ENCODE data around the gene HNRNPD. TPM values are rescaled to one million over a fixed set of nuclear protein-coding genes. Genes with fewer than 3 reads are reported as not detected.
"Not testable (repeated sequence)": the region's sequence is repeated elsewhere in the genome, so short reads cannot be mapped to it uniquely, and the experiment has no call there.

HNRNPD gene
- total RNA-seq, 1 experiment from 2014 or later = 221 TPM

GRCh38 chr4:82388405-82388804, 14.6 kb upstream of the HNRNPD start:
- ChIA-PET CTCF (no interaction called here), POLR2A (ENCODE audit: unreplicated experiment) (no interaction called here)
- H3K4me2 ChIP-seq = no peak overlapping the region
- H4K20me1 ChIP-seq (ENCODE audit: insufficient read depth) = no peaks in the 10 kb centered on the region
- no peak overlapping the region for H3K27ac ChIP-seq
- H3K9me3 ChIP-seq (ENCODE audit: insufficient read depth, low read depth) = no peaks in the 10 kb centered on the region
- no peaks in the 10 kb centered on the region for H3K9me2 ChIP-seq (ENCODE audit: insufficient read depth)
- H2AFZ ChIP-seq = no peak overlapping the region
- H3K4me3 ChIP-seq = no peak overlapping the region
- H3K27me3 ChIP-seq (ENCODE audit: insufficient read depth, low read depth) = no peaks in the 10 kb centered on the region
- no peaks in the 10 kb centered on the region for H3K79me2 ChIP-seq (ENCODE audit: low read depth)
- DNase-seq = no peak
- BruUV-seq (replicated peaks) = no TSS peak
- intact Hi-C loops (cut with micrococcal nuclease; ENCODE audit: unreplicated experiment) = no loop called here
- no peaks in the 10 kb centered on the region for H3F3A ChIP-seq (ENCODE audit: insufficient read depth, low read depth)
- TF ChIP-seq CTCF (conservative IDR thresholded peaks at IDR 0.05) (no peak), EZH2 (IDR thresholded peaks at IDR 0.05; ENCODE audit: low read depth) (no peak)
- H3K36me3 ChIP-seq (ENCODE audit: low read depth) = no peaks in the 10 kb centered on the region
- H3K4me1 ChIP-seq (replicated peaks; ENCODE audit: insufficient read depth) = no peaks in the 10 kb centered on the region

GRCh38 chr4:82386312-82386711, 12.5 kb upstream of the HNRNPD start:
- H3K9me3 ChIP-seq (ENCODE audit: insufficient read depth, low read depth); BruUV-seq (replicated peaks); CTCF ChIA-PET: not testable (repeated sequence)

GRCh38 chr4:82382751-82383150, 9.0 kb upstream of the HNRNPD start:
- ChIA-PET POLR2A (ENCODE audit: unreplicated experiment) (no interaction called here), CTCF (no interaction called here)
- Histone ChIP-seq H3K4me2 (no peak overlapping the region), H3F3A (ENCODE audit: insufficient read depth, low read depth) (no peaks in the 10 kb centered on the region; the same call in 1 of the 2 replicates), H3K27ac (no peak overlapping the region), H4K20me1 (ENCODE audit: insufficient read depth) (no peaks in the 10 kb centered on the region), H3K36me3 (ENCODE audit: low read depth) (no peaks in the 10 kb centered on the region), H3K9me3 (ENCODE audit: insufficient read depth, low read depth) (no peaks in the 10 kb centered on the region), H3K4me3 (no peak overlapping the region), H3K27me3 (ENCODE audit: insufficient read depth, low read depth) (no peaks in the 10 kb centered on the region), H3K4me1 (replicated peaks; ENCODE audit: insufficient read depth) (peaks cover 11% of the 10 kb centered on the region), H3K9me2 (ENCODE audit: insufficient read depth) (no peaks in the 10 kb centered on the region), H3K79me2 (ENCODE audit: low read depth) (no peaks in the 10 kb centered on the region), H2AFZ (no peak overlapping the region)
- no TSS peak for BruUV-seq (replicated peaks)
- no peak for DNase-seq
- TF ChIP-seq CTCF (conservative IDR thresholded peaks at IDR 0.05) (no peak), EZH2 (IDR thresholded peaks at IDR 0.05; ENCODE audit: low read depth) (no peak)
- intact Hi-C loops (cut with micrococcal nuclease; ENCODE audit: unreplicated experiment) = no loop called here

More at GRCh38 chr4:82386312-82386711, 12.5 kb upstream of the HNRNPD start:
- H3K27ac ChIP-seq; H2AFZ ChIP-seq; H3F3A ChIP-seq (ENCODE audit: insufficient read depth, low read depth); H3K4me2 ChIP-seq; H3K79me2 ChIP-seq (ENCODE audit: low read depth); intact Hi-C loops (cut with micrococcal nuclease; ENCODE audit: unreplicated experiment); H3K4me3 ChIP-seq; H3K27me3 ChIP-seq (ENCODE audit: insufficient read depth, low read depth); H3K36me3 ChIP-seq (ENCODE audit: low read depth); H3K4me1 ChIP-seq (replicated peaks; ENCODE audit: insufficient read depth); DNase-seq; H3K9me2 ChIP-seq (ENCODE audit: insufficient read depth); H4K20me1 ChIP-seq (ENCODE audit: insufficient read depth); POLR2A ChIA-PET (ENCODE audit: unreplicated experiment): not testable (repeated sequence)

GRCh38 chr4:82381661-82382296, 8.0 kb upstream of the HNRNPD start:
- ChIA-PET POLR2A (ENCODE audit: unreplicated experiment) (no interaction called here), CTCF (no interaction called here)
- intact Hi-C loops (cut with micrococcal nuclease; ENCODE audit: unreplicated experiment) = no loop called here
- no TSS peak for BruUV-seq (replicated peaks)
- TF ChIP-seq CTCF (conservative IDR thresholded peaks at IDR 0.05) (no peak), EZH2 (IDR thresholded peaks at IDR 0.05; ENCODE audit: low read depth) (no peak)
- Histone ChIP-seq H3K79me2 (ENCODE audit: low read depth) (no peaks in the 10 kb centered on the region), H3K9me3 (ENCODE audit: insufficient read depth, low read depth) (no peaks in the 10 kb centered on the region), H4K20me1 (ENCODE audit: insufficient read depth) (no peaks in the 10 kb centered on the region), H2AFZ (no peak overlapping the region), H3K36me3 (ENCODE audit: low read depth) (no peaks in the 10 kb centered on the region), H3K9me2 (ENCODE audit: insufficient read depth) (no peaks in the 10 kb centered on the region), H3F3A (ENCODE audit: insufficient read depth, low read depth) (no peaks in the 10 kb centered on the region; the same call in 1 of the 2 replicates), H3K4me1 (replicated peaks; ENCODE audit: insufficient read depth) (peaks cover 11% of the 10 kb centered on the region), H3K4me3 (no peak overlapping the region), H3K4me2 (no peak overlapping the region), H3K27me3 (ENCODE audit: insufficient read depth, low read depth) (no peaks in the 10 kb centered on the region), H3K27ac (no peak overlapping the region)
- DNase-seq = no peak
